ENCODE measurements around the gene TMTC1. TPM values are rescaled to one million over a fixed set of nuclear protein-coding genes. Genes with fewer than 3 reads are reported as not detected.

Gene TMTC1
- polyA plus RNA-seq, 1 of the 3 experiments (the other 2 are of a cell fraction) = 0.13 TPM

DNA sequence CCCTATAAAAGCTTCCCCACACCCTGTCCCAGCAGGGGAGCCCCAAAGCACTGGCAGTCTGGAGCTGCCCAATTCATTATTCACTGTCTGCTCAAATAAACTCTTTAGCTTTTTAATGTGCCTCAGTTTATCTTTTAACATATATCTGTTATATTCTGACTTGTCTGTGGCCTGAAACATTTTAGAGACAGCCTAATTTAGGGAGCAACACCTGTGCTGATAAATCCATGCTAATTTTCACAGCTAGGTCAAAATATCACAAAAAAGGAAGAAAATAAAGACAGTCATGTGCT, 32.9 kb downstream of the TMTC1 start (continued):
- TF ChIP-seq, protein P1, sequence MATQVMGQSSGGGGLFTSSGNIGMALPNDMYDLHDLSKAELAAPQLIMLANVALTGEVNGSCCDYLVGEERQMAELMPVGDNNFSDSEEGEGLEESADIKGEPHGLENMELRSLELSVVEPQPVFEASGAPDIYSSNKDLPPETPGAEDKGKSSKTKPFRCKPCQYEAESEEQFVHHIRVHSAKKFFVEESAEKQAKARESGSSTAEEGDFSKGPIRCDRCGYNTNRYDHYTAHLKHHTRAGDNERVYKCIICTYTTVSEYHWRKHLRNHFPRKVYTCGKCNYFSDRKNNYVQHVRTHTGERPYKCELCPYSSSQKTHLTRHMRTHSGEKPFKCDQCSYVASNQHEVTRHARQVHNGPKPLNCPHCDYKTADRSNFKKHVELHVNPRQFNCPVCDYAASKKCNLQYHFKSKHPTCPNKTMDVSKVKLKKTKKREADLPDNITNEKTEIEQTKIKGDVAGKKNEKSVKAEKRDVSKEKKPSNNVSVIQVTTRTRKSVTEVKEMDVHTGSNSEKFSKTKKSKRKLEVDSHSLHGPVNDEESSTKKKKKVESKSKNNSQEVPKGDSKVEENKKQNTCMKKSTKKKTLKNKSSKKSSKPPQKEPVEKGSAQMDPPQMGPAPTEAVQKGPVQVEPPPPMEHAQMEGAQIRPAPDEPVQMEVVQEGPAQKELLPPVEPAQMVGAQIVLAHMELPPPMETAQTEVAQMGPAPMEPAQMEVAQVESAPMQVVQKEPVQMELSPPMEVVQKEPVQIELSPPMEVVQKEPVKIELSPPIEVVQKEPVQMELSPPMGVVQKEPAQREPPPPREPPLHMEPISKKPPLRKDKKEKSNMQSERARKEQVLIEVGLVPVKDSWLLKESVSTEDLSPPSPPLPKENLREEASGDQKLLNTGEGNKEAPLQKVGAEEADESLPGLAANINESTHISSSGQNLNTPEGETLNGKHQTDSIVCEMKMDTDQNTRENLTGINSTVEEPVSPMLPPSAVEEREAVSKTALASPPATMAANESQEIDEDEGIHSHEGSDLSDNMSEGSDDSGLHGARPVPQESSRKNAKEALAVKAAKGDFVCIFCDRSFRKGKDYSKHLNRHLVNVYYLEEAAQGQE (IDR thresholded peaks at IDR 0.05; ENCODE audit: low read depth, low read length) = no peak
- TF ChIP-seq SIN3A (IDR thresholded peaks at IDR 0.05; ENCODE audit: borderline replicate concordance, low read depth, low read length) (no peak), NFIC (IDR thresholded peaks at IDR 0.05; ENCODE audit: borderline replicate concordance) (no peak), EZH2phosphoT487 (IDR thresholded peaks at IDR 0.05; ENCODE audit: borderline replicate concordance, low read depth) (no peak), FOXM1 (IDR thresholded peaks at IDR 0.05; ENCODE audit: low read depth) (no peak), SMC3 (IDR thresholded peaks at IDR 0.05; ENCODE audit: low read depth, low read length) (no peak), NRF1 (IDR thresholded peaks at IDR 0.05; ENCODE audit: low read depth, low read length) (no peak), GATA2 (CRISPR knock-in tag; IDR thresholded peaks at IDR 0.05) (no peak), RCOR1 (IDR thresholded peaks at IDR 0.05; ENCODE audit: low read length) (no peak)

GRCh38 chr12:29750131-29750927, 33.4 kb downstream of the TMTC1 start:
- TF ChIP-seq, protein P2, sequence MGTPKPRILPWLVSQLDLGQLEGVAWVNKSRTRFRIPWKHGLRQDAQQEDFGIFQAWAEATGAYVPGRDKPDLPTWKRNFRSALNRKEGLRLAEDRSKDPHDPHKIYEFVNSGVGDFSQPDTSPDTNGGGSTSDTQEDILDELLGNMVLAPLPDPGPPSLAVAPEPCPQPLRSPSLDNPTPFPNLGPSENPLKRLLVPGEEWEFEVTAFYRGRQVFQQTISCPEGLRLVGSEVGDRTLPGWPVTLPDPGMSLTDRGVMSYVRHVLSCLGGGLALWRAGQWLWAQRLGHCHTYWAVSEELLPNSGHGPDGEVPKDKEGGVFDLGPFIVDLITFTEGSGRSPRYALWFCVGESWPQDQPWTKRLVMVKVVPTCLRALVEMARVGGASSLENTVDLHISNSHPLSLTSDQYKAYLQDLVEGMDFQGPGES (IDR thresholded peaks at IDR 0.05; ENCODE audit: low read depth, low read length) = no peak
- TF ChIP-seq YY1 (IDR thresholded peaks at IDR 0.05; ENCODE audit: low read depth) (no peak), MXI1 (IDR thresholded peaks at IDR 0.05; ENCODE audit: low read depth, low read length) (no peak), SIN3A (IDR thresholded peaks at IDR 0.05; ENCODE audit: borderline replicate concordance, low read depth, low read length) (no peak), RCOR1 (IDR thresholded peaks at IDR 0.05; ENCODE audit: low read length) (no peak), SMC3 (IDR thresholded peaks at IDR 0.05; ENCODE audit: low read depth, low read length) (no peak), FOXJ3 (CRISPR knock-in tag; IDR thresholded peaks at IDR 0.05) (no peak), RXRA (IDR thresholded peaks at IDR 0.05; ENCODE audit: borderline replicate concordance, low read depth) (no peak)
- TF ChIP-seq, protein P3, sequence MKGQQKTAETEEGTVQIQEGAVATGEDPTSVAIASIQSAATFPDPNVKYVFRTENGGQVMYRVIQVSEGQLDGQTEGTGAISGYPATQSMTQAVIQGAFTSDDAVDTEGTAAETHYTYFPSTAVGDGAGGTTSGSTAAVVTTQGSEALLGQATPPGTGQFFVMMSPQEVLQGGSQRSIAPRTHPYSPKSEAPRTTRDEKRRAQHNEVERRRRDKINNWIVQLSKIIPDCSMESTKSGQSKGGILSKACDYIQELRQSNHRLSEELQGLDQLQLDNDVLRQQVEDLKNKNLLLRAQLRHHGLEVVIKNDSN (IDR thresholded peaks at IDR 0.05; ENCODE audit: borderline replicate concordance, low read depth) = no peak
- no peak overlapping the region for H3K4me2 ChIP-seq
- H3K4me1 ChIP-seq (ENCODE audit: control insufficient read depth in 1 of 2, insufficient read depth in 2 of 2, low read depth in 1 of 2, low read length in 1 of 2) = peaks cover 0 to 6% of the 10 kb centered on the region in 2 experiments; a peak in 1 of 4 replicates
- H3K9me3 ChIP-seq = no peaks in the 10 kb centered on the region
- H3F3A ChIP-seq (replicated peaks; ENCODE audit: insufficient read depth) = no peaks in the 10 kb centered on the region
- no peak overlapping the region for H3K27ac ChIP-seq (ENCODE audit: low read depth in 2 of 2, low read length in 1 of 2)
- H4K20me1 ChIP-seq (ENCODE audit: insufficient read depth) = no peaks in the 10 kb centered on the region
- no peak for DNase-seq
- H3K36me3 ChIP-seq (replicated peaks in 1 of 2; ENCODE audit: control insufficient read depth in 1 of 2, insufficient read depth in 2 of 2, low read length in 1 of 2) = no peaks in the 10 kb centered on the region
- H3K9me2 ChIP-seq = no peaks in the 10 kb centered on the region
- WGBS (ENCODE audit: low lambda C conversion rate) = 50% methylated on average over 1 of the region's 1 CpG
- no peaks in the 10 kb centered on the region for H3K27me3 ChIP-seq (ENCODE audit: insufficient read depth)
- H3K79me2 ChIP-seq (ENCODE audit: insufficient read depth) = no peaks in the 10 kb centered on the region
- ChIA-PET CTCF (interaction anchor here (0.8 kb wide), 1 partner anchor 24 kb away, joined by 4 read pairs; no protein-coding TSS in a partner anchor), POLR2A (no interaction called here)
- H3K4me3 ChIP-seq (ENCODE audit: low read depth in 2 of 2, low read length in 1 of 2) = no peak overlapping the region
- H3K9ac ChIP-seq = no peak overlapping the region
- no peak overlapping the region for H2AFZ ChIP-seq (ENCODE audit: low read depth)
